Gastroesophageal sphincter (tissue), 3 donors: ENCODE data around the gene UQCRFS1.

ENCODE experiments used
- CTCF ChIP-seq, 4 experiments: fragments of 200-600 bp in 2 of 4; fragments of 450-650 bp in 2 of 4; sonication (generic) in 1 of 4; IDR thresholded peaks; one replicate each; pipeline ENCODE4 v1.5.1; 2017 to 2019; ENCODE audit warnings: antibody characterized with exemption in 4 of 4, mild to moderate bottlenecking in 2 of 4, moderate library complexity in 2 of 4
- EP300 ChIP-seq: sonication (generic); formaldehyde crosslinking; IDR thresholded peaks from one replicate; pipeline ENCODE4 v1.6.1; 2017; ENCODE audit warnings: antibody characterized with exemption, mild to moderate bottlenecking
- POLR2A ChIP-seq, 2 donors: fragments of 450-650 bp; IDR thresholded peaks; one replicate each; pipeline ENCODE4 v1.6.1; 2017; ENCODE audit warnings: antibody characterized with exemption in 2 of 2, mild to moderate bottlenecking in 2 of 2, moderate library complexity in 1 of 2
- POLR2AphosphoS5 ChIP-seq: sonication (generic); formaldehyde crosslinking; IDR thresholded peaks from one replicate; pipeline ENCODE4 v1.6.1; 2017; ENCODE audit warnings: antibody characterized with exemption

GRCh38 chr19:29247872-29248271 is 34.9 kb upstream of the UQCRFS1 start:
- TF ChIP-seq CTCF (IDR thresholded peaks at IDR 0.05) (no peak), EP300 (no peak), POLR2A (IDR thresholded peaks at IDR 0.05) (no peak), POLR2AphosphoS5 (no peak)
